Epidermal melanocyte (primary cell): ENCODE results near the gene MPP2.
"Not testable (repeated sequence)": the region's sequence is repeated elsewhere in the genome, so short reads cannot be mapped to it uniquely, and the experiment has no call there.

Source experiments
- DNase-seq: peaks from one replicate; pipeline ENCODE4 v3.0.0; 2011; ENCODE audit warnings: low spot score; ENCODE audit not compliant: insufficient read length

Gene MPP2

GRCh38 chr17:43928609-43929008 lies 21.3 kb upstream of the MPP2 start:
- no peak for DNase-seq

DNA sequence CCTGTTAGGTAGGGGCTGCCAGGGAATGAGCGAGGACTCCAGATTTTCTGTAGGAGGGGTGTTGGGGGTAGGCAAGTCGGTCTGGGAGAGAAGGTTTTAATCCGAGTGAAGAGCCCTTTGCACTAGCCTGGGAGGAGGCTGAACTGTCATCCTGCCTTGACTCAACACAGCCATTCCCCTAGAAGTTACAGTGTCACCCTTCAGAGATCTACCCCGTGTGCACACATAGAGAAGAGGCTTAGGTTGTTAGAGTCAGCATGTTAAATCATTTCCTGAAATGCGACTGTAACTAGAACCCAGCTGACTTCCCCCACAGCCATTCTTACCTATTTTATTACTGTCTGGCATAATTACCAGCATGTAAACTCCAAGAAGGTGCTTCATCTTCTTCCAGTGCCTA lies 20.6 kb upstream of the MPP2 start:
- not testable (repeated sequence) for DNase-seq

DNA sequence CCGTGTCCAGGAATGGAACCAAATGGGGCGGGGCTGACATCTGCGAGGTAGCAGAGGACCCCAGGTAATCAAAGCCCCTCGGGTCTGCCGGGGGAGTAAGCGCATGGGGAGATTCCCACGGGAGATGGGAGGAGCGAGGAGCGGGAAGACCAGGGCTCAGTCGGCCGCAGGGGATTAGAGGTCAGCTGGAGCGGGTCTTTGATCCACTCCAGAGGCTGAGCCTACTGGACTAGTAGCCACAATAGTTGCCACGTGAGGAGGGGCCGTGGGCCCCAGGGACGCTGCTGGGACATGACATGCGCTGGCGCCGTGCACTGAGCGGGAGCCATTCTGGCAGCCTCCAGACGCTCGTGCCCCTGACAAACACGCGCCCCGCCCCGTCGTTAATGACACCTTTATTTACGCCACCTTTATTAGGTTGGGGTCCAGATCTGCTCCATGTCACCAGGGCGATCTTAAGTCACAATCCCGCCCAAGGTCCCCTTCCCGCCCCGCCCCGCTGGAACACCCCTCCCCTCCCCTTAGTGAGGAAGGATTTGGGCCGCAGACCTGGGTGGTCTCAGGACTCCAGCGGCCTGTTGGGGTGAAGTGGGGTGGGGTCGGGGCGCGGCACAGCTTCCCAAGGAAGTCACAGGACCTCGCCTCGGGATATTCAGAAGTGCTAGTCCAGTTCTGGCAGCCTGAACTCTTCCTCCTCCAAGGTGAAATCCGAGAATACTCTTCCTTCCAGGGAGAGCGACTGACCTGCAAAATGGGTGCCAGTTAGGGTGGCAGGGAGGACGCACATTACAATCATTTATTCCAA lies 19.9 kb upstream of the MPP2 start:
- DNase-seq, result no peak

DNA sequence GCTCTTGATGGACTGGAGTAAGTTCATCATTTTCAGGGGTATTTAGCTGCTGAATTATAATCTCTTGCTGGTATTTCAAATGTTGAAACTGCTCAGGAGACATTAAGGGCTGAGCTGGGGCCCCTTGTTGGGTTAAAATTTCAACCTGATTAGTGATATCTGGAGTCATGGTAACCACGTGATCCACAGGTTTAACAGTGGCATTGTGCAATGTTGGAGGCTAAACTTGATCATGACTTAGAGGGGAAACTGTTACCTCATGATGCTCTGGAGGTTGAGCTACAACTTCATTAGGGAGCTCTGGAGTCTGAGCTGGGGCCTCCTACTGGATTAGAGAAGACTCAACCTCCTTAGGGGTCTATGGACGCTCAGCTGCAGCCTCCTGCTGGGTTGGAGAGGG lies 17.2 kb upstream of the MPP2 start:
- no peak for DNase-seq

DNA sequence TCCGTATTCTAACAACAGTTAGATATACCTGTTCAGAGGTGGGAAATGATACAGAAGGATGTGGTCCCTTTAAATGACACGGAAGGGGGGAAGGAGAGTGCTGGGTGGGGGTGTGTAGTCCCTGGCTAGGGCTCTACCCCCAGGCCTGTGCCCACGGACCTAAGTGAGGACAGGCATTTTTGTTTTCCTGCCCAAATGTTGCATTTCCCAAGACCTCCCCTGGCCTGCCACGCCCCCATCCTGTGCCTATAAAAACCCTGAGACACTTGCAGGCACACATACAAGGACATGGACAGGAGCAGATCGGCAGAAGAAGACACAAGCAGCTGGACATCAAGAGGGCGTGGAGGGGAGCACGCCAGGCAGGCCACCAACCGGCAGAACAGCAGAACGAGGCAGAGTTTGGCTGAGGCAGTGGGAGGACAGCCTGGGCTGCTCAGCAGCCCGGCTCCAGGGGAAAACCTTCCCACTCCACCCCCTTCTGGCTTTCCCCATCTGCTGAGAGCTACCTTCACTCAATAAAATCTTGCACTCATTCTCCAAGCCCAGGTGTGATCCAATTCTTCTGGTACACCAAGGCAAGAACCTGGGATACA lies 13.3 kb upstream of the MPP2 start:
- DNase-seq, result no peak

DNA sequence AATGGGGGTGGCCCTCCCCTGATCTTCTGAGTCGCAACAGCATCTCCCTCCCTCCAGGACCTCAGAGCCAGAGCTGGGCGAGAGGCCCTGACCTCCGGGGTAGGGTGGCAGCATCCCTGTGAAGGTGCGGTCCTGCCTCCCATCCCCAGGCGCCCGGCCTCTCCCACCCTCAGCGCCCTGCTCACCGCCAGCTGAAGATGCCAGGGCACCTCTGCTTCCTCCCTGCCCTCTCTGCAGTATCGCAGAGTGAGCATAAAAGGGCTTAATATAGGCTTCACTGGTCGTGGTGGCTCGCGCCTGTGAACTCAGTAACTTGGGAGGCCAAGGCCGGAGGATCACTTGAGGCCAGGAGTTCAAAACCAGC lies 10.7 kb upstream of the MPP2 start:
- no peak for DNase-seq

DNA sequence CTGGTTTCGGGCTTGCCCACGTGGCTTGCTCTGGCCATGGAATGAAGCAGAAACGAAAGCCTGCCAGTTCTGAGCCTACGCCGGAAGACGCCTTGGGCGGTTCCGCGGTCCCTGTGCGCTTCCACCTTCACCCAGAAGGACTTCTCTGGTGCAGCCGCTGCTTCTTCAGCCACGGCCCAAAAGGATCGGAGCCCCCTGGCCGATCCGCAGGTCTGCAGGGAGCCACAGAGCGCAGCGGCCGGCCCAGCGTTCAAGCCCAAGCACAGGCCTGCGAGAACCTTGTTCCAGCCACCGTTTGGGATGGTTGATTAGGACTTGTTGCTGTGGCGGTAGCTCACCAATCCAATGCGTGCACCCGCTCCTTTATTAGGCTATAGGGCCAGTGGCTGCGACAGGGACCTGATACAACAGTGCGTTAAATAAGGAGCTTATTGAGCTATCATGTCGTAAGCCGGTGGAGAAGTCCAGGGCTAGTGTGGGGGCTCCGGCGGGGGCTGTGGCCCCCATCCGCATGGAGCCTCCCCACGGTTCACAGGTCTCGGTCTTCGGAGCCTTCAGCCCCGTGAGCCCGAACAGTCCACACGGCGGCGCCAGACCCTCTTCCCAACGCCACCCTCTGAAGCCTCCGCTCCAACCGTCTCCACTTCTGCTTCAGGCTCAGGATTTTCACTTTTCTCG lies 10.2 kb upstream of the MPP2 start:
- no peak for DNase-seq

DNA sequence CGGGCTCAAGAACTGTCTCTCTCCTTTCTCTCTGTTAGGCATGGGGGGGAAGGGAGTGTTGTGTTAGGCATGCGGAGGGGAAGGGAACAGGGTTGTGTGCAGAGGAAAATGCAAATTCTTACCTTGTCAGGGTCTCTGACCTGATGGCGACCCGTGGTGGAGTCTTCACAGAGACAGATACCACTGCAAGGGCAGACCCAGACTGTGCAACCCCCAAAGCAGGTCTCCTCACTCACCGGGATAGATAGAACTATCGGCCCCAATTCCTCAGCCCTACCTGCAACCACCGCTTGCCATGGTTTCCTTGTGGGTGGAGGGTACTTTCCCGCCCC lies 9.6 kb upstream of the MPP2 start:
- no peak for DNase-seq

GRCh38 chr17:43916385-43916784 lies 9.0 kb upstream of the MPP2 start:
- no peak for DNase-seq

GRCh38 chr17:43915559-43915958 lies 8.2 kb upstream of the MPP2 start:
- DNase-seq, result no peak

DNA sequence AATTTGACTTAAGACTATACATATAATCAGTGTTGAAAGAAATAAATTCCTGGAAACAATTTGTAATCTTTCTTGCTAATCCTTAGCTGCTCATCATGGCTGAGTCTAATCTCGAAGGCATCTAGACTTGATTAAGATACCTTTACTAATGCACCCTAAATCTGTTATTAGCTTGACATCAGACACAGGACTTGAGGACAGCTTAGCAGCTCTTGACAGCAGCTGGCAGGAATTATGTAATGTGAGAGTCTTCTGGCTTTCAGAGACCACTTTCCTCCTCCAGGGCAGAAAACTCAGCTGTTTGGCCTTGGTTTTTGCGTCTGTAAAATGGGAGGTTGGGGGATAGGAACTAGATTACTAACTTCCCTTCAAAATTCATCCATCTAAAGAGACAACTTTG lies 7.1 kb upstream of the MPP2 start:
- DNase-seq, result no peak

DNA sequence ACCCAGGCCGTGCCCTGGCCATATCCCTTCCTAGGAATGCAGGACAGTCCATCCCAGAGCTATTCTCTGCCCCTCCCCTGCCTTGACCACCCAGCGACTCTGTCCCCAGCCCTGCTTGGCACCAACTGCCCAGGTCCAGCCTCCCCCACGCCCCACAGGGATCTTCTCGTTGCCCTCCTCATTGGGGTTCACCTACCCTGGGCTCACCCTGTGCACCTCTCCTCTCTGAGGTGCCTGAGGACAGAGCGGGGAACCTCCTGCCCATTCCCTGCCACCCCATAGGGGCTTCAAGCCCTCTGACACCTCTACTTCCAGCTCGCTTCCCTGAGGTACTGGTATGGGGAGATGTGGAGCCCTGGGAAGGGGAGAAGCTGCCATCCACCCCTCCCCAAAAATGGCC lies 6.2 kb upstream of the MPP2 start:
- DNase-seq, result no peak

DNA sequence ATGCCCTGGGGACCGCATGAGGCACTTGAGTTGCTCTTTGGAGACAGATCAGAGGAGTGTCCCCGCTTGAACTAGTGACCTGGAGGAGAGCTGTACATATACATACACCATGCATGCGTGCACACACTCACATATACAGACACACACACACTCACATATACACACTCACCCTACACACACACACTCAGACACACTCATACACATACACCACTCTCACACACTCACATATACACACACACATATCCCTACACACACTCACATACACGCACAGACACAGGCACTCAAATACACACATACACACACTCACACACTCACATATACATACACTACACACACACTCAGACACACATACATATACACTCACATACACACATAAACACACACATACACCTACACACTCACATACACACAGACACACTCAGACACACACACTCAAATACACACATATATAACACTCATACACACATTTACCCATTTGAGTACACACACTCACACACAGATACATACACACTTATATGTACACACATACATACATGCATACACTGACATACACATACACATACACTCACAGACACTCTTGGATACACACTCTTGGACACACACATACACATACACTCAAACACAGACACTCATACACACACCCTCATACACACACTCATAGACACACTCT lies 5.4 kb upstream of the MPP2 start:
- DNase-seq, result no peak

- no peak for DNase-seq
Observed at GRCh38 chr17:43911904-43912303, 4.6 kb upstream of the MPP2 start.

- DNase-seq, result no peak
Observed at GRCh38 chr17:43909537-43910231, 2.3 kb upstream of the MPP2 start.

DNA sequence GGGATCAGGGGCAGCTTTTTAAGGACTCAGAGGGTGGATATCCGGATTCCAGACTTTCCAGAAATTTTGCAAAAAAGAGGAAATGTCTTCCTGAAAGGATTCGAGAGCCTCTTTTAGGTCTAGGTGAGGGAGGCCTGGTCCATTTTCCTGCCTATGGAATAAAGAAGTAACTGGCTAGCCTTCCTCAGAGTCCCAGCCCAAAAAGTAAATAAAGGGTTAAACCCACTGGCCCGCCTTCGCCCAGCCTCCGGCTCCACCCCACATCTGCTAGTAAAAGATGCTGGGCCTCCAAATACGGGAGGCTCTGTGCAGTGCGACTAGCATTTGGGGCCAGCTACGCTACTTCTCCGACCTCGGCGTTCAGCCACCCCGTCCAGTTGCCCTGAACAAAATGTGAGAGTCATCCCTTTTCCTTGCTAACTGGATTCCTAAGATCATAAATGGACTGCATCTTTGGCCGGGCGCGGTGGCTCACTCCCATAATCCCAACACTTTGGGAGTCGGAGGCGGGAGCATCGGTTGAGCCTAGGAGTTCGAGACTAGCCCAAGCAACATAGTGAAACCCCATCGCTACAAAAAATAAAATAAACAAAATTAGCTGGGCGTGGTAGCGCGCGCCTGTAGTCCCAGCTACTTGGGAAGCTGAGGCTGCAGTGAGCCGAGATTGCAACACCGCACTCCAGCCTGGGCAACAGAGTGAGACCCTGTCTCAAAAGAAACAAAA lies 824 bp upstream of the MPP2 start:
- DNase-seq, result peak; percentile 77

- DNase-seq, result no peak
Observed at GRCh38 chr17:43906951-43907424, 348 bp downstream of the MPP2 start.

GRCh38 chr17:43905985-43906852 lies 1.1 kb downstream of the MPP2 start:
- no peak for DNase-seq

- no peak for DNase-seq
Observed at GRCh38 chr17:43905400-43905984, 1.8 kb downstream of the MPP2 start.
